HUES6 (cell line): Measurements from ENCODE around the gene SH2D6.

Experiments
- H3K27ac ChIP-seq: 2 replicates; pipeline ENCODE4 v1.7.0; 2013; ENCODE audit warnings: low read depth, mild to moderate bottlenecking, low read length, inconsistent platforms
- H3K27me3 ChIP-seq: 2 replicates; pipeline ENCODE4 v1.6.1; 2013; ENCODE audit warnings: low read length; ENCODE audit not compliant: control insufficient read depth, insufficient read depth
- H3K36me3 ChIP-seq: 2 replicates; pipeline ENCODE4 v1.6.1; 2013; ENCODE audit warnings: low read length; ENCODE audit not compliant: control insufficient read depth, insufficient read depth
- H3K4me1 ChIP-seq: 2 replicates; pipeline ENCODE4 v1.6.1; 2013; ENCODE audit warnings: low read length; ENCODE audit not compliant: control insufficient read depth, insufficient read depth
- H3K4me3 ChIP-seq: 2 replicates; pipeline ENCODE4 v1.5.1; 2013; ENCODE audit warnings: low read depth, low read length
- H3K9ac ChIP-seq: one replicate; pipeline ENCODE4 v1.6.1; 2013; ENCODE audit warnings: mild to moderate bottlenecking, low read length
- H3K9me3 ChIP-seq: 2 replicates; pipeline ENCODE4 v1.6.1; 2013; ENCODE audit warnings: low read depth, low read length; ENCODE audit not compliant: control insufficient read depth, insufficient read depth

Gene SH2D6

DNA sequence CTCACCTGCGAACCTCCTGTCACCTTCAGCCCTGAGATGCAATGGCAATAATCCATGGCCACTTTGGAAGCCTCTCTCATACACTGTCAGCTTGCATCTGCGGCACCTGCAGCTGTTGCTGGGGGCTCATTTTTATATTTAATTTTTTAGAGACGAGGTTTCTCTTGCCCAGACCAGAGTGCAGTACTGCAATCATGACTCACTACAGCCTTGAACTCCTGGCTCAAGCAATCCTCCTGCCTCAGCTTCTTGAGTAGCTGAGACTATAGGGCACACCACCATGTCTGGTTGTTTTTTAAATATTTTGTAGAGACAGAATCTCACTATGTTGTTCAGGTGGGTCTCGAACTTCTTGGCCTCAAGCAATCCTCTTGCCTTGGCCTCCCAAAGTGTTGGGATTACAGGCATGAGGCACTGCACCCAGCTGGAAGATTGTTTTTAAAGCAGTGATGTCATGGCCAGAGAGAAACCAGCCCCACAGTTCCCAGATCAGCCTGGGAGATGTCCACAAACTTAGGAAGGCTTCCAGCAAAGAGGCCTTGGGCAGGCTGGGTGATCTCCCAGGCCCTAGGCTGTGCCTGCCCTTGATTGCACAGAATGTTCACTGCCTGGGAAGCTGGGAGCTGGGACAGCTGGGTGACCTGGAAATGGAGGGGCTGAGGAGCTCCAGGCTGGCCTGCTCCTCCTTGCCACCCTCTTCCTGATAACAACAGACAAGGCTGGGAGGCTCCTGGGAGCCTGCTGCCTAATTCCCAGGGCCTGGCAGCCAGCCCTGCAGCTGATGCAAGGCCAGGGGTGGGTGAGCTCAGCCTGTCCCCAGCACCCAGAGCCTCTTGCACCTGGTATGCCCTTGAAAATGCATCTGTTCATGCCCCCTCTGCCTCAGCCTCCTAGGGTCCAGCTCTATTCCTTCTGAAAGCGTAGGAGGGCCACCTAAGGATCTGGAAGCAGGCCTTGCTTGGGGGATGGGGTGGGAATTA lies 27.1 kb downstream of the SH2D6 start:
- H3K9me3 ChIP-seq, result no peaks in the 10 kb centered on the region
- H3K27me3 ChIP-seq, result no peaks in the 10 kb centered on the region
- H3K4me1 ChIP-seq, result no peaks in the 10 kb centered on the region; the same call in none of the 2 replicates
- no peak overlapping the region for H3K27ac ChIP-seq
- H3K36me3 ChIP-seq, result no peaks in the 10 kb centered on the region
- H3K4me3 ChIP-seq, result no peak overlapping the region
- no peak overlapping the region for H3K9ac ChIP-seq

DNA sequence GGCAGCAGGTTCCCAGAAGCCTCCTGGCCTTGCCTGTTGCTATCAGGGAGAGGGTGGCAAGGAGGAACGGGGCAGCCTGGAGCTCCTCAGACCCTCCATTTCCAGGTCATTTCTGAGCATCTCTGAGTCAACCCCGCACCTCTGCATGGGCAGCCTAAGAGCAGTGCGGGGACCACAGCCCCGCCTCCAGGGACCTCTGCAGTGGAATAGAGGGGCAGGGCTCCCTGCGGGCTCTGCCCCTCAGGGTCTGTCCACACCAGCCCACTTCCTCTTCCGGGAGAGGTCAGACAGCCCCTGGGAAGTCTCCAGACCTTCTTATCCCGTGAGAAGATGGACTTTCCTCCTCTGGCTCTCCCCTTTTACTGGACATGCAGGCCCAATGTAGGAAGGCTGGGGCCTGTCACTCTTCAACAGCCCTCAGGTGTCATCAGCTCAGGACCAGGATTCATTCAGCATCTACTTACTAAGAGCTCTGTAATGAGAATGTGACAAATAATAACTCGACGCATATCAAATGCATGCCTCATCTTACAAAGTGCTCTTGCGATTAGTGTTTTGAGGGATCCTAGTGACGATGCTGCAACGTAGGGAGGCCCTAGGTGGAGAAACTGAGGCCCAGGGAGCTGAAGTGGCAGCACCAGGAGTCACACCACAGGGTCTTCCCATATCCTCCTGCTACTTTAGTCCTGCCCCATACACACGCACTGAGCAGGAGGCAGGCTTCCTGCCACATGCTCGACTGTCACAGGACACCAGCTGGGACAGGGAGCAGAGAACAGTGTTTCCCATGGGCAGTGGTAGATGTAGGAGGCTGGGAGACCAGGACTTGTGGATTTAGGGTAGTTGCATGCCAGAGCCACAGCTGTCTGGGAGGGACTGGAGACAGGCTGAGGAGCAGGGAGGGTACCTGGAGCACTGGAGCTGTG lies 28.0 kb downstream of the SH2D6 start:
- H3K9ac ChIP-seq, result no peak overlapping the region

DNA sequence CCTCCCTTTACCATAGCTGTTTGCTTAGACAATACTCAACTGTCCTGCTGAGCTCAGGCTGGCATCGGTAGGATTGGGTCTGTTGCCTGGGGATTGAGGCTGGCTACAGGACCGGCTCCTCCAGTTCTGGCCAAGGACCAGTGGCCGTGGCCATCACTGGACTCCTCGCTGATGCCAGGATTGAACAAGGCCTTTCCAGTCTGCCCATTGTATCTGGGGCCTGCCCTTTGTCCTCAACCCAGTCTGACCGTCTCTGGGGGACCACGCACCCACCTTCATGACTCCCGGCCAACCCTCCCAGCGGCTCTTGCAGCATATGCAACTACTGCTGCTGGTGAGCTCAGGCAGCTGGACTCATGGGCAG lies 28.7 kb downstream of the SH2D6 start:
- H3K27ac ChIP-seq, result no peak overlapping the region

More for the DNA sequence above, 28.0 kb downstream of the SH2D6 start:
- H3K9me3 ChIP-seq, result no peaks in the 10 kb centered on the region
- H3K27me3 ChIP-seq, result no peaks in the 10 kb centered on the region
- H3K36me3 ChIP-seq, result no peaks in the 10 kb centered on the region
- no peak overlapping the region for H3K27ac ChIP-seq
- H3K4me1 ChIP-seq, result no peaks in the 10 kb centered on the region; the same call in none of the 2 replicates
- no peak overlapping the region for H3K4me3 ChIP-seq

DNA sequence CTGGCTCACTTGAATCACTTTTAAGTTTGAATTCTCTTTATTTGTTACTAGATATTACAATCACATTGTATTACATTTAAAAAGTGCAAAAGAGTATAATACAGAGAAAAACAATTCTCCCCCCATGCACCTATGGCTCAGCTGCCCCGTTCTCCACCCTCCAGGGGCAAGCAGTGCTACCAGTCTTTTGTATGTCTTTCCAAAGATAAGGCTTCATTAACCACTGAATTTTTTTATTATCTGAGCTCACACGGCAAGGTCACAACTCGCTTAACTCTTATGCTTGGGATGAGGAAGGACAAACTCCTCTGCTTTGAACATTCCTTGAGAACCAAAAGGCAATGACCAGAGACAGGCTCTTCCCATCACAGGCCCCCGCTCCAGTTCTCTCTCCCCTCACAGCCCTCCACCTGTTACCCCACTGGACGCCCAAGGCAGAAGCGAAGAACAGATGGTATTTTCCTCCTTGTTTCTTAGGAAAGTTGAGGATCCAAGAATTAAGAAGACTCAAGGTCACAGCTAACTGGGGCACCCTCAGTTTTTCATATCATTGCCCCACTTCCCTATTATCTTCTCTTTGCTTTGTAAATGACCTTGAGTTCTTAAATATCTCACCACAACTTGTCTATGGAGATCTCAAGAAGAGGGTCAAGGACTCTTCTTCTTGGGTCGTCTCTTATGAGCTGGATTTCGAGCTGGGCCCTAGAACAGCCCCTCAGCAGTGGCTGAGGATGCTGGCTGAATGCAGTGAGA lies 30.1 kb downstream of the SH2D6 start:
- no peak overlapping the region for H3K4me3 ChIP-seq
- no peaks in the 10 kb centered on the region for H3K27me3 ChIP-seq
- H3K9ac ChIP-seq, result no peak overlapping the region
- no peaks in the 10 kb centered on the region for H3K36me3 ChIP-seq
- no peak overlapping the region for H3K27ac ChIP-seq
- H3K9me3 ChIP-seq, result no peaks in the 10 kb centered on the region
- no peaks in the 10 kb centered on the region; the same call in none of the 2 replicates for H3K4me1 ChIP-seq

More for the DNA sequence above, 28.7 kb downstream of the SH2D6 start:
- Histone ChIP-seq H3K9me3 (no peaks in the 10 kb centered on the region), H3K4me3 (no peak overlapping the region), H3K36me3 (no peaks in the 10 kb centered on the region), H3K4me1 (no peaks in the 10 kb centered on the region; the same call in none of the 2 replicates), H3K9ac (no peak overlapping the region), H3K27me3 (no peaks in the 10 kb centered on the region)

DNA sequence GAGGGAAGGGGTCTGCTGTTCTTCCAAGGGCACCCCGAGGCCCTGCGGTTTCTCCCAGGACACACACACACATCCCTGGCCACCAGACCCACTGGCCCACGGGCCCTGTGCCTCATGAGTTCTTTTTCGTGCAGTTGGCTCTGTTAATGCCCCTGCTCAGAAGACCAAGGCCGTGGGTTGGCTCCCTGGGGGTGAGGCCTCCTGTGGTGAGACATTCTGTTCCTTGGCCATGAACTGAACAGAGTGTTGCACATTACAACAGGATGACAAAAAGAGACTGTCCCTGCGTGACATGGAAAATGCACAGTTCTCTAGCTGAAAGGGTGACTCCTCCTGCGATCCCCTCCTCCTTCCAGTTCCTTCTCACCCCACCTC lies 30.7 kb downstream of the SH2D6 start:
- no peaks in the 10 kb centered on the region for H3K9me3 ChIP-seq
- H3K4me1 ChIP-seq, result no peaks in the 10 kb centered on the region; the same call in none of the 2 replicates
- H3K4me3 ChIP-seq, result no peak overlapping the region
- no peak overlapping the region for H3K9ac ChIP-seq
- no peaks in the 10 kb centered on the region for H3K27me3 ChIP-seq
- H3K27ac ChIP-seq, result no peak overlapping the region
- H3K36me3 ChIP-seq, result no peaks in the 10 kb centered on the region

DNA sequence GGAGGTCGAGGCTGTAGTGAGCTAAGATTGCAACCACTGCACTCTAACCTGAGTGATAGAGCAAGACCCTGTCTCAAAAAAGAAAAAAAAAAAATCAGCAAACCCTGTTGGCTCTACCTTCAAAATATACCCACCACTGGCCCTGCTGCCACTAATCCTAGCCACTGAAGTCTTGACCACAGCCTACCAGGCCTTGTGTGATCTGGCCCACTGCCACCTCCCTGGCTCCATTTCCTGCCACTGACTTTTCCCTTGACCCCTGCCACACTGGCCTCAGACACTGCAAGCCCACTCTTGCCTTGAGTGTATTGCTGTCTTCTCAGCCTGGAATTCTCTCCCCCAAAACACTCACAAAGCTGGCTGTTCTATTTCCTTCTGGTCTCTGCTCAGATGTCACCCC lies 33.7 kb downstream of the SH2D6 start:
- Histone ChIP-seq H3K36me3 (no peaks in the 10 kb centered on the region), H3K4me3 (no peak overlapping the region), H3K9me3 (no peaks in the 10 kb centered on the region), H3K9ac (no peak overlapping the region), H3K4me1 (peaks cover 17% of the 10 kb centered on the region), H3K27ac (no peak overlapping the region), H3K27me3 (no peaks in the 10 kb centered on the region)

DNA sequence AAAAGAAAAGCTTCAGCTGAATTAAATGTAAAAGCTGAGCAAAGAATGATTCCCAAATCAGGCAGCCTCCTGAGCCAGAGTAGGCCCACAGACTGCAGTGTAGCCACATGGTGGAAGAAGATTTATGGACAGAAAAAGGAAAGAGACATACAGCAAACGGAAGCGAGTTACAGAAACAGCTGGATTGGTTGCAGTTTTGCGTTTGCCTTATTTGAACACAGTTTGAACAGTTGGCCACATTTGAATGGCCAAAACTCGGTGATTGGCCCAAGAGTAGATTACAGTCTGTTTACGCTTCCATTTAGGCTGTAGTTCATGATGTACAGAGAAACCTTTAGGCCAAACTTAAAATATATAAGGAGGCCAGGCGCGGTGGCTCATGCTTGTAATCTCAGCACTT lies 35.1 kb downstream of the SH2D6 start:
- Histone ChIP-seq H3K36me3 (no peaks in the 10 kb centered on the region), H3K4me1 (peaks cover 29% of the 10 kb centered on the region), H3K9me3 (no peaks in the 10 kb centered on the region), H3K4me3 (no peak overlapping the region), H3K27ac (no peak overlapping the region), H3K9ac (no peak overlapping the region), H3K27me3 (no peaks in the 10 kb centered on the region)

DNA sequence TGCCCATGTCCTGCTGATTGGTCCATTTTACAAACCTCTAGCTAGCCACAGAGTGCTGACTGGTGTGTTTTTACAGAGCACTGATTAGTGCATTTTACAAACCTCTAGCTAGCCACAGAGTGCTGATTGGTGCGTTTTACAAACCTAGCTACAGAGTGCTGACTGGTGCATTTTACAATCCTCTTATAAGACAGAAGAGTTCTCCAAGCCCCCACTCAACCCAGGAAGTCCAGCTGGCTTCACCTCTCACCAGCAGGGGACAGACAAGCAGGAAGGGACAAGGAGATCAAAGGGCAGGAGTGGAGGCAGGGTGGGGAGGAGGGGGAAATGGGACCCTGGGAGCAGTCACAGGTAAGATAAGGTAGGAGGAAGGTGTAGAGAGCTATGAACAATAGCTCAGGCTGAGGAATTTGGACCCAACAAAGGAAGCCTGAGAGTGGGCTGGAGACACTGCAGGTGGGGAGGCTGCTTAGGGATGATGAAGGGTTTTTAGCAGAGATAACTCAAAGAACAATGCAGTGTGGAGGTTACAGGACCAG lies 37.1 kb downstream of the SH2D6 start:
- Histone ChIP-seq H3K27ac (no peak overlapping the region), H3K4me3 (no peak overlapping the region; the same call in 1 of the 2 replicates), H3K27me3 (no peaks in the 10 kb centered on the region), H3K9ac (peak overlapping the region; percentile 30), H3K4me1 (peaks cover 45% of the 10 kb centered on the region), H3K9me3 (no peaks in the 10 kb centered on the region), H3K36me3 (no peaks in the 10 kb centered on the region)

DNA sequence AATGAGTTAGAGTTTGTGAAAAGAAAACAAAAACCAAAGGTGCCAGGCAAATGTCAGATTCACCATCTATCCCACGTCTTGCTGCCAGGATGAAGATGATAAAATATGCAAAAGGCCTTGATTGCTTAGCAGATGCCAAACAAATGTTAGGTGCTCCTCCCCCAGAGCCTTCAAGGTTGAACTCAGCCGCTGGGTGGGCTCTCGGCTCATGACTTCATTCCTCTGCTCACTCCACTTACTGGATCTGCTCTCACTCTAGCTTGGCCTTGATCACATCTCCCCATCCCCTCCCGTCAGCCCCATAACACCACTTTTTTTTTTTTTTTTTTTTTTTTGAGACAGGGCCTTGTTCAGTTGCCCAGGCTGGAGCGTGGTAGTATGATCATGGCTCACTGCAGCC lies 38.5 kb downstream of the SH2D6 start:
- H3K27ac ChIP-seq, result no peak overlapping the region
- H3K9ac ChIP-seq, result no peak overlapping the region
- H3K36me3 ChIP-seq, result no peaks in the 10 kb centered on the region
- H3K4me1 ChIP-seq, result peaks cover 45% of the 10 kb centered on the region
- no peak overlapping the region for H3K4me3 ChIP-seq
- H3K27me3 ChIP-seq, result no peaks in the 10 kb centered on the region
- no peaks in the 10 kb centered on the region for H3K9me3 ChIP-seq

DNA sequence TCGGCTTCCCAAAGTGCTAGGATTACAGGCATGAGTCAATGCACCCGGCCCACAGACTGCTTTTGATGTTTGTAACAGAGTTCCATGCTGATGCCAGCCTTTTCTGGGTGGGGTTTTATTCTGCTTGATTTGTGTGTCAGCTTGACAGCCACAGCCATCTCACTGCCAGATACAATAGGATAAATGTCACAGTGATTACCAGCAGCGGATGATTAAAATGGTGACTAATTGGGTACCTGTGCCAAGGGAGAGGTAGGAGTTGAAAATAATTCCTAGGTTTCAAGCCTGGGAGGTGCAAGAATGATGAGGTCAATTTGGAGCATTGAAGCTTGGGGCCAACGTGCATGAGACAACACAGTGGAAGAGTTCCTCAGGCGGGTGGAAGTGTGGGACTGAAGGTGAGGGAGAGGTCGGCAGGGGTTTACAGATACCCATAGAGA lies 39.4 kb downstream of the SH2D6 start:
- Histone ChIP-seq H3K4me3 (no peak overlapping the region), H3K4me1 (peaks cover 45% of the 10 kb centered on the region), H3K36me3 (no peaks in the 10 kb centered on the region), H3K9me3 (no peaks in the 10 kb centered on the region), H3K27ac (peak overlapping the region; percentile 16; the same call in 1 of the 2 replicates), H3K9ac (no peak overlapping the region), H3K27me3 (no peaks in the 10 kb centered on the region)
